Osteocyte (in vitro differentiated cells): ENCODE measurements around the gene CCDC102A. TPM values are rescaled to one million over a fixed set of nuclear protein-coding genes. Genes with fewer than 3 reads are reported as not detected.
A peak's percentile ranks its signal among the peaks of the same experiment; 100 is the strongest.

Experiments
- DNase-seq: peaks from one replicate; pipeline ENCODE4 v3.0.0; 2021; ENCODE audit warnings: mixed read lengths; ENCODE audit not compliant: unreplicated experiment; ENCODE audit errors: extremely low spot score
- H3K27ac Mint-ChIP-seq: one replicate; pipeline ENCODE4 v1.8.0; 2021; ENCODE audit warnings: mild to moderate bottlenecking, mixed read lengths; ENCODE audit not compliant: unreplicated experiment
- H3K27me3 Mint-ChIP-seq: one replicate; pipeline ENCODE4 v1.8.0; 2021; ENCODE audit warnings: mixed read lengths; ENCODE audit not compliant: unreplicated experiment
- H3K36me3 Mint-ChIP-seq: one replicate; pipeline ENCODE4 v1.8.0; 2021; ENCODE audit warnings: mixed read lengths; ENCODE audit not compliant: unreplicated experiment
- H3K4me1 Mint-ChIP-seq: one replicate; pipeline ENCODE4 v1.8.0; 2021; ENCODE audit warnings: mixed read lengths; ENCODE audit not compliant: unreplicated experiment
- H3K4me3 Mint-ChIP-seq: one replicate; pipeline ENCODE4 v1.8.0; 2021; ENCODE audit warnings: mild to moderate bottlenecking, moderate library complexity, mixed read lengths; ENCODE audit not compliant: unreplicated experiment
- H3K9me3 Mint-ChIP-seq: one replicate; pipeline ENCODE4 v1.8.0; 2021; ENCODE audit warnings: mixed read lengths; ENCODE audit not compliant: unreplicated experiment
- total RNA-seq: library from RNA; stranded (reverse); gene quantifications from 2 replicates; pipeline ENCODE4 v1.2.1, GENCODE V29; 2021
- TF ChIP-seq, protein P1 (sequence below): fragments of 200-600 bp; sonication (generic); IDR thresholded peaks from 2 replicates; pipeline ENCODE4 v1.5.0; 2021; ENCODE audit warnings: antibody characterized with exemption, mild to moderate bottlenecking, moderate library complexity

Gene CCDC102A
- total RNA-seq, 1 donor from 2014 or later, result 17.2 TPM

DNA sequence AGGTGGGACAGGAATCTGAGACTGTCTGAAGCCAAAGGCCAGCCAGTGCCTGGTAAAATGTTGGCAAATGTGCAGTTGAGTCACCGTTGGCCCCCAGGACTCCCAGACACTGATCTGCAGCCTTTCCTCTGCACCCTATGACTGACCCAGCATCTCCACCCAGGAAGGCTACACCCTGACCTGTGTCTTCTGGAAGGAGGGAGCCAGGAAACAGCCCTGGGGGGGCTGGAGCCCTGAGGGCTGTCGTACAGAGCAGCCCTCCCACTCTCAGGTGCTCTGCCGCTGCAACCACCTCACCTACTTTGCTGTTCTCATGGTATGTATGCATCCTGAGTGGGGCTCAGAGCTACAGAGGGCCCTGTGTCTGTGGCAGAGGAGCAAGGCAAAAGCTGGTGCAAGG lies 30.1 kb upstream of the CCDC102A start:
- Mint-ChIP-seq H3K27ac (no peak overlapping the region), H3K9me3 (peaks cover 2% of the 10 kb centered on the region), H3K4me3 (no peak overlapping the region), H3K4me1 (peaks cover 8% of the 10 kb centered on the region), H3K36me3 (no peaks in the 10 kb centered on the region), H3K27me3 (peaks cover 2% of the 10 kb centered on the region)
- peak; percentile 48 for DNase-seq
- TF ChIP-seq, protein P1, sequence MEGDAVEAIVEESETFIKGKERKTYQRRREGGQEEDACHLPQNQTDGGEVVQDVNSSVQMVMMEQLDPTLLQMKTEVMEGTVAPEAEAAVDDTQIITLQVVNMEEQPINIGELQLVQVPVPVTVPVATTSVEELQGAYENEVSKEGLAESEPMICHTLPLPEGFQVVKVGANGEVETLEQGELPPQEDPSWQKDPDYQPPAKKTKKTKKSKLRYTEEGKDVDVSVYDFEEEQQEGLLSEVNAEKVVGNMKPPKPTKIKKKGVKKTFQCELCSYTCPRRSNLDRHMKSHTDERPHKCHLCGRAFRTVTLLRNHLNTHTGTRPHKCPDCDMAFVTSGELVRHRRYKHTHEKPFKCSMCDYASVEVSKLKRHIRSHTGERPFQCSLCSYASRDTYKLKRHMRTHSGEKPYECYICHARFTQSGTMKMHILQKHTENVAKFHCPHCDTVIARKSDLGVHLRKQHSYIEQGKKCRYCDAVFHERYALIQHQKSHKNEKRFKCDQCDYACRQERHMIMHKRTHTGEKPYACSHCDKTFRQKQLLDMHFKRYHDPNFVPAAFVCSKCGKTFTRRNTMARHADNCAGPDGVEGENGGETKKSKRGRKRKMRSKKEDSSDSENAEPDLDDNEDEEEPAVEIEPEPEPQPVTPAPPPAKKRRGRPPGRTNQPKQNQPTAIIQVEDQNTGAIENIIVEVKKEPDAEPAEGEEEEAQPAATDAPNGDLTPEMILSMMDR, result no peak

DNA sequence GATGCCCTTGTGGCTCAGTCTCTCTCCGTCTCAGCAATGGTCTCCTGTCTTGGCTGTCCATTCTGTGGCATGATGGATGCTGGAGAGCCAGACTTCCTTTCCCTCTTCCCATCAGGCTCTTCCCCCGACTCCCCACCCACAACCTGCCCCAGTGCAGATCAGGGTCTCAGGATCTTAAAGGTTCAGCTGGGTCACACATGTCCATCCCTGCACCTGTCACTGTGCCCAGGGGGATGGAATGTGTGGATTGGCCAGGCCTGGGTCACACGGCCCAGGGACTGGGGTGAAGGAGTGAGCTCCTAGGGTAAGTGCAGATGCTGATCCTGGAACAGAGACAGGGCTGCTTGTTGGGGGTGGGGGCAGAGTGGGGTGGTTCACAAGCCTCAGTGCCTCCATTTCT lies 29.1 kb upstream of the CCDC102A start:
- peaks cover 8% of the 10 kb centered on the region for H3K9me3 Mint-ChIP-seq
- TF ChIP-seq, protein P1, result no peak
- DNase-seq, result peak; percentile 77
- no peaks in the 10 kb centered on the region for H3K36me3 Mint-ChIP-seq
- no peak overlapping the region for H3K27ac Mint-ChIP-seq
- H3K4me1 Mint-ChIP-seq, result peaks cover 8% of the 10 kb centered on the region
- no peak overlapping the region for H3K4me3 Mint-ChIP-seq
- H3K27me3 Mint-ChIP-seq, result peaks cover 8% of the 10 kb centered on the region

DNA sequence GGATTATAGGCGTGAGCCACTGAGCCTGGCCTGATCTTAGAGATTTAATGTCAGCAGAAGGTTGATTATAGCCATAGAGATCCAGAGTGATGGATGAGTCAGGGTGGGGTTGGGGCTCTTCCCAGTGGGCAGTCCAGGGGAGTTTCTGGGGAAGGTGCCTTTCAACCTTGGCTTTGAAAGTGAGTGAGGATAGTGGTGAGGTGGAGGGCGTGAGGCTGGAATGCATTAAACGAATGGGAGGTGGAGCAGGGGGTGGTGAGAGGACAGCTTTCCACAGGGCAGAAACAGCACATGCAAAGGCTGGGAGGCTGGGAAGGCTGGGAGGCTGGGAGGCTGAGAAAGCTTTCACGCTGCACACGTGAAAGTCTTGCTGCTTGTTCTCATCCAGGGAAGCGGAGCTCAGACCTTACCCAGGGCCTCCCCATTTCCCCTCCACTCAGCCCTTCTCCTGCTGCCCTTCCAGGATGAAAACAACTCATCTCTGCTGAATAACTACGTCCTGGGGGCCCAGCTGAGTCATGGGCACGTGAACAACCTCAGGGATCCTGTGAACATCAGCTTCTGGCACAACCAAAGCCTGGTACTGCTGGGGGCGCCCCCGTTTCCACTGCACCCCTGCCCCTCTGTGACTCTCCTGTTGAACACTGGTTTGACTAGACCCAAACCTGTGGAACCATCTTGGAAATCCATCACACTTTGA lies 28.4 kb upstream of the CCDC102A start:
- H3K36me3 Mint-ChIP-seq, result peaks cover 4% of the 10 kb centered on the region
- H3K4me1 Mint-ChIP-seq, result peaks cover 8% of the 10 kb centered on the region
- peak overlapping the region; percentile 31 for H3K27ac Mint-ChIP-seq
- peaks cover 15% of the 10 kb centered on the region for H3K27me3 Mint-ChIP-seq
- peak; percentile 68 for DNase-seq
- no peak overlapping the region for H3K4me3 Mint-ChIP-seq
- H3K9me3 Mint-ChIP-seq, result peaks cover 13% of the 10 kb centered on the region
- TF ChIP-seq, protein P1, result no peak

DNA sequence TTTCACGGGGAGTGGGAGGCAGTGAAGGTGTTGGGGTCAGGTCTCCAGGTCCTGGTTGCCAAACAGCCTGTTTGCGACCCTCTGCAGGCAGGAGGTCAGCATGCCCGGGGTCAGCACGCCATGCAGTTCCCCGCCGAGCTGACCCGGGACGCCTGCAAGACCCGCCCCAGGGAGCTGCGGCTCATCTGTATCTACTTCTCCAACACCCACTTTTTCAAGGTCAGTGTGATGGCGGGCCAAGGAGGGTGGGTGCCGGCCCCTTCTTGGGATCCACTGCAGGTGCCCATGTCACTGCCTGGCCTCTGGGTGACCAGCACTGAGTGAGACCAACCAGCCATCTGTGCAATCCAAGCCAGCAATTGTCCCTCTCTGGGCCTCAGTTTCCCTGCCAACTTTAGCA lies 27.4 kb upstream of the CCDC102A start:
- peaks cover 14% of the 10 kb centered on the region for H3K9me3 Mint-ChIP-seq
- TF ChIP-seq, protein P1, result no peak
- DNase-seq, result no peak
- no peak overlapping the region for H3K27ac Mint-ChIP-seq
- H3K27me3 Mint-ChIP-seq, result peaks cover 19% of the 10 kb centered on the region
- peaks cover 8% of the 10 kb centered on the region for H3K4me1 Mint-ChIP-seq
- H3K36me3 Mint-ChIP-seq, result peaks cover 4% of the 10 kb centered on the region
- no peak overlapping the region for H3K4me3 Mint-ChIP-seq

DNA sequence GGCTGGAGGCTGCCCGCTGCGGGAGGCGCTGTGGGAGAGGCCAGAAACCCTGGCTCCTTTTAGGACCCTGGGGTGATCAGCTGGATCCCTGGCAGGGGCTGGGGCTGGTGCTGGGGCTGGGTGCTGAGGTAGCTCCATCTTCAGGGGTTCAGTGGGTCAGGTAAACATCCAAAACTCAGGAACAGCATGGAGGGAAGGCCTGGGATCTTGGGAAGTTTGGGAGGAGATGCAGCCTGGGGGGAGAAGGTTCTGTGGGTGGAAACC lies 27.0 kb upstream of the CCDC102A start:
- peaks cover 4% of the 10 kb centered on the region for H3K36me3 Mint-ChIP-seq
- no peak overlapping the region for H3K4me3 Mint-ChIP-seq
- TF ChIP-seq, protein P1, result no peak
- peaks cover 14% of the 10 kb centered on the region for H3K9me3 Mint-ChIP-seq
- H3K27ac Mint-ChIP-seq, result no peak overlapping the region
- DNase-seq, result no peak
- H3K4me1 Mint-ChIP-seq, result peaks cover 8% of the 10 kb centered on the region
- H3K27me3 Mint-ChIP-seq, result peaks cover 21% of the 10 kb centered on the region
